ENCODE data around the gene GALNT9. TPM values are rescaled to one million over a fixed set of nuclear protein-coding genes. Genes with fewer than 3 reads are reported as not detected.
"Not testable (repeated sequence)": the region's sequence is repeated elsewhere in the genome, so short reads cannot be mapped to it uniquely, and the experiment has no call there.

GALNT9 gene
- total RNA-seq, result 1.5 TPM
- 0.91 TPM for polyA plus RNA-seq
- long read RNA-seq, donor 1, result 0 reads
- long read RNA-seq, donor 2, result 0 reads
- long read RNA-seq, donor 3, result 0 reads
- long read RNA-seq, donor 4, partial matches to known transcripts, result 0 of 1 reads
- long read RNA-seq, donor 4, other reads (novel, unspliced or antisense), result 0 of 1 reads
- long read RNA-seq, donor 5, partial matches to known transcripts, result 7 of 8 reads
- long read RNA-seq, donor 5, other reads (novel, unspliced or antisense), result 0 of 8 reads
- long read RNA-seq, donor 6, result 0 reads
- long read RNA-seq, donor 7, result 0 reads
- long read RNA-seq, donor 8, result 0 reads
- long read RNA-seq, donor 9, partial matches to known transcripts, result 0 of 1 reads
- long read RNA-seq, donor 9, other reads (novel, unspliced or antisense), result 0 of 1 reads
- long read RNA-seq, donor 10, result 0 reads

DNA sequence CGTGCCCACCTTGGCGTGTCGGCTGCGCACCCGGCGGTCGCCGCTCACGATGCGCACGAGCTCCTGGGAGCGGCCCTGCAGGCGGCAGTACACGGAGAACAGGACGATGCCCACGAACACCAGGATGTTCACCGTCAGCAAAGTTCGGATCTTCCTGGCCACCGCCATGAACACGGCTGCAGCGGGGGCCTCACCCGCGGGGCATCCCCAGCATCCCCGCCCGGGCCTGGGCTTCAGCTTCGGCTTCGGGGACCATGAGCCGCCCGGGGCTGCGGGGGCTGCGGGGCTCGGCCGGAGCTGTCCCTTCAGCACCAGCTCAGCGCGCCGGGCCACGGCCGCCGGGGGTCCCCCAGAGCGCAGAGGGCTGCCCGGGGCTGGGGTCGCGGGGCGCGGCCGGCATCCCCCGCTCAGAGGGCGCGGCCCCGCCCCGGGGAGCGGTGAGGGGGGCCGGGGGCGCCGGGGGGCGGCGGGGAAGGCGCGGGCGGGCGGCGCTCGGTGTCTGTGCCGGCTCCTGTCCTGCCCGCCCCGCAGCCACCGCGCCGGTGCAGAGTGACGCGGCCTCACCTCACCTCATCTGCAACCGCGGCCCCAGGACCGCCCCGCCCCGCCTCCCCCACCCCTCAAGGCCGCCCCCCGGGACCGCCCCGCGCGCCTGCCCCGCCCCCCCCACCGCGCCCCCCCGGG, at the start of gene GALNT9:
GALNT9 (minus strand) TSS at position 554 of the 684 bp plus-strand sequence; CDS start at position 168, 386 bp downstream.
- peaks cover 4 to 10% of the 10 kb centered on the region in 2 donors for H3K4me1 ChIP-seq (ENCODE audit: control insufficient read depth in 2 of 2, insufficient read depth in 2 of 2, low read length in 2 of 2)
- no peak within 1 kb of the TSS for H3K27ac ChIP-seq (ENCODE audit: low read depth in 1 of 2, low read length in 1 of 2)
- no peak within 1 kb of the TSS for H3K4me3 ChIP-seq (ENCODE audit: low read length in 2 of 2)
- 9% methylated on average over 83 of the region's 86 CpGs for WGBS
- peaks cover 3 to 19% of the 10 kb centered on the region in 2 donors for H3K9me3 ChIP-seq (ENCODE audit: control insufficient read depth in 2 of 2, insufficient read depth in 1 of 2, low read length in 1 of 2)
- DNase-seq (ENCODE audit: low read depth in 6 of 9, low spot score in 9 of 9), result no peak
- no peaks in the 10 kb centered on the region for H3K36me3 ChIP-seq (ENCODE audit: control insufficient read depth in 2 of 2, insufficient read depth in 2 of 2, low read length in 1 of 2)
- peaks cover 39 to 79% of the 10 kb centered on the region in 2 donors for H3K27me3 ChIP-seq (ENCODE audit: control insufficient read depth in 2 of 2, insufficient read depth in 1 of 2, low read length in 1 of 2)

DNA sequence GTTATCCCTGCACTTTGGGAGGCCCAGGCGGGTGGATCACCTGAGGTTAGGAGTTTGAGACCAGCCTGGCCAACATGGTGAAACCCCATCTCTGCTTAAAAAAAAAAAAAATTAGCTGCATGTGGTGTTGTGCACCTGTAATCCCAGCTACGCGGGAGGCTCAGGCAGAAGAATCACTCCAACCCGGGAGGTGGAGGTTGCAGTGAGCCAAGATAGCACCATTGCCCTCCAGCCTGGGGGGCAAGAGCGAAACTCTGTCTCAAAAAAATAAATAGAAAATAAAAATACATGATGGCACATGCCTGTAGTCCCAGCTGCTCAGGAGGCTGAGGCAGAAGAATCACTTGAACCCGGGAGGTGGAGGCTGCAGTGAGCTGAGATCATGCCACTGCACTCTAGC, 49.7 kb upstream of the GALNT9 start:
- H3K27me3 ChIP-seq (ENCODE audit: control insufficient read depth in 2 of 2, insufficient read depth in 1 of 2, low read length in 1 of 2), result peaks cover 0 to 42% of the 10 kb centered on the region in 2 donors
- not testable (repeated sequence) for H3K4me1 ChIP-seq (ENCODE audit: control insufficient read depth in 2 of 2, insufficient read depth in 2 of 2, low read length in 2 of 2); H3K9me3 ChIP-seq (ENCODE audit: control insufficient read depth in 2 of 2, insufficient read depth in 1 of 2, low read length in 1 of 2); H3K36me3 ChIP-seq (ENCODE audit: control insufficient read depth in 2 of 2, insufficient read depth in 2 of 2, low read length in 1 of 2); H3K4me3 ChIP-seq (ENCODE audit: low read length in 2 of 2); DNase-seq (ENCODE audit: low read depth in 6 of 9, low spot score in 9 of 9); H3K27ac ChIP-seq (ENCODE audit: low read depth in 1 of 2, low read length in 1 of 2)
- WGBS, result 92% methylated on average over 6 of the region's 6 CpGs

DNA sequence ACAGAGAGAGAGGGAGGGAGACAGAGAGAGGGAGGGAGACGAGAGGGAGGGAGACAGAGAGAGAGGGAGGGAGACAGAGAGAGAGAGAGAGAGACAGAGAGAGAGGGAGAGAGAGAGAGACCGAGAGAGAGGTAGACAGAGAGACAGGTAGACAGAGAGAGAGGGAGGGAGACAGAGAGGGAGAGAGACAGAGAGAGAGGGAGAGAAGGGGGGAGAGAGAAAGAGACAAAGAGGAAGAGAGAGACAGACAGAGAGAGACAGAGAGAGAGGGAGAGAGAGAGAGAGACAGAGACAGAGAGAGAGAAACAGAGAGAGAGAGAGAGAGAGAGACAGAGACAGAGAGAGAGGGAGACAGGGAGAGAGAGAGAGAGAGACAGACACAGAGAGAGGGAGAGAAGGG, 47.8 kb upstream of the GALNT9 start:
- no peaks in the 10 kb centered on the region for H3K36me3 ChIP-seq (ENCODE audit: control insufficient read depth in 2 of 2, insufficient read depth in 2 of 2, low read length in 1 of 2)
- no peaks in the 10 kb centered on the region for H3K4me1 ChIP-seq (ENCODE audit: control insufficient read depth in 2 of 2, insufficient read depth in 2 of 2, low read length in 2 of 2)
- H3K9me3 ChIP-seq (ENCODE audit: control insufficient read depth in 2 of 2, insufficient read depth in 1 of 2, low read length in 1 of 2), result peaks cover 0 to under 1% of the 10 kb centered on the region in 2 donors
- H3K27ac ChIP-seq (ENCODE audit: low read depth in 1 of 2, low read length in 1 of 2), result no peak overlapping the region
- DNase-seq (ENCODE audit: low read depth in 6 of 9, low spot score in 9 of 9), result no peak
- H3K27me3 ChIP-seq (ENCODE audit: control insufficient read depth in 2 of 2, insufficient read depth in 1 of 2, low read length in 1 of 2), result peaks cover 3 to 53% of the 10 kb centered on the region in 2 donors
- 54% methylated on average over 2 of the region's 2 CpGs for WGBS
- H3K4me3 ChIP-seq (ENCODE audit: low read length in 2 of 2), result no peak overlapping the region

DNA sequence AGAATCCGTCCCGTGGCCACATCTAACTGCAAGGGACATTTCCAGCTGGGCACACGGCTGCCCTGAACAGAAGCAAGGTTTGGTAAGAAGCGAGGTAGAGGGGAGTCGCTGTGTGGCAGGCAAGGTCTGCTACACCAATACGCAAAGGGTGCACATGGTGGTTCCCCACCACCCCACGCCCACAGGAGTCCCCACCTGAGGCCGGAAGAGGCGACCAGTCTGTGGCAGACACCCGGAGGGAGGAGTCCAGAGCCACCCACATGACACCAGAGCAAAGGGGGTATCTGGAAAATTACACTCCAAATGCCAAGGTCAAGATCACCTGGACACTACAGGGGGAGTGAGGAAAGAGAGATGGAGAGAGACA, 47.1 kb upstream of the GALNT9 start:
- no peaks in the 10 kb centered on the region for H3K36me3 ChIP-seq (ENCODE audit: control insufficient read depth in 2 of 2, insufficient read depth in 2 of 2, low read length in 1 of 2)
- no peaks in the 10 kb centered on the region for H3K4me1 ChIP-seq (ENCODE audit: control insufficient read depth in 2 of 2, insufficient read depth in 2 of 2, low read length in 2 of 2)
- peaks cover 0 to 1% of the 10 kb centered on the region in 2 donors for H3K9me3 ChIP-seq (ENCODE audit: control insufficient read depth in 2 of 2, insufficient read depth in 1 of 2, low read length in 1 of 2)
- no peak overlapping the region for H3K4me3 ChIP-seq (ENCODE audit: low read length in 2 of 2)
- DNase-seq (ENCODE audit: low read depth in 6 of 9, low spot score in 9 of 9), result no peak
- peaks cover 3 to 55% of the 10 kb centered on the region in 2 donors for H3K27me3 ChIP-seq (ENCODE audit: control insufficient read depth in 2 of 2, insufficient read depth in 1 of 2, low read length in 1 of 2)
- no peak overlapping the region for H3K27ac ChIP-seq (ENCODE audit: low read depth in 1 of 2, low read length in 1 of 2)
- 69% methylated on average over 10 of the region's 10 CpGs for WGBS

DNA sequence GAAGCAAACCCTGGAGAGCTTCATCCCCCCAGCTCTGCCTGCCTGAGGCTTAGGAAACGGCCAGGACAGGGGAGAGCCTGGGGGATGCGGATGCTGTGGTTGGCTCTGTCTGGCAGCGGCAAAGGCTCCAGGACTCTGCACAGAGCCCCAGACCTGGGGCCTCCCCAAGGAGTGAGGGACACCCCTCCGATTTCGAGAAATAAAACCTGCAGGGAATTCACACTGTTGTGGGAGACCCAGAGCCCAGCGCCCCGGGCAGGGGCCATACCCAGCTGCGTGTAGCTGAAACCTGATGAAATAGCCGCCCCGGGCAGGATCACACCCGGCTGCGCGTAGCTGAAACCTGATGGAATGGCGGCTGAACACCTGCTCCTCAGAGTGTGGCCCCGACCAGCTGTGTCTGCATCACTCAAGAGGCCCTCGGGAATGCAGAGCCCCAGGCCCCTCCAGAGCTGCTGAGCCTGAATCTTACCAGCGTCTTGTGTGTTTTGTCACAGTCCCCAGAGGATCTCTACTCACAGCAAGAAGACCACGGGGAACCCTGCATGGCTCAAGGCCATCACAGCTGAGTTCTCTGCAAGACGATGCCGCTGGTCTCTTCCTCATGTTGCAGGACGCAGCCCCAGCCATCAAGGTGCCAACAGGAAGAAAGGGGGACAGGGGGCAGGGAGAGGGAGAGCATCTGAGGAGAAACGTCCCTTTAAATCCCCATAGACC, 46.5 kb upstream of the GALNT9 start:
- Histone ChIP-seq H3K4me1 (ENCODE audit: control insufficient read depth in 2 of 2, insufficient read depth in 2 of 2, low read length in 2 of 2) (no peaks in the 10 kb centered on the region), H3K27me3 (ENCODE audit: control insufficient read depth in 2 of 2, insufficient read depth in 1 of 2, low read length in 1 of 2) (peaks cover 3 to 55% of the 10 kb centered on the region in 2 donors), H3K27ac (ENCODE audit: low read depth in 1 of 2, low read length in 1 of 2) (no peak overlapping the region), H3K9me3 (ENCODE audit: control insufficient read depth in 2 of 2, insufficient read depth in 1 of 2, low read length in 1 of 2) (peaks cover 0 to 1% of the 10 kb centered on the region in 2 donors), H3K4me3 (ENCODE audit: low read length in 2 of 2) (no peak overlapping the region), H3K36me3 (ENCODE audit: control insufficient read depth in 2 of 2, insufficient read depth in 2 of 2, low read length in 1 of 2) (no peaks in the 10 kb centered on the region)
- 67% methylated on average over 22 of the region's 22 CpGs for WGBS
- DNase-seq (ENCODE audit: low read depth in 6 of 9, low spot score in 9 of 9), result no peak

DNA sequence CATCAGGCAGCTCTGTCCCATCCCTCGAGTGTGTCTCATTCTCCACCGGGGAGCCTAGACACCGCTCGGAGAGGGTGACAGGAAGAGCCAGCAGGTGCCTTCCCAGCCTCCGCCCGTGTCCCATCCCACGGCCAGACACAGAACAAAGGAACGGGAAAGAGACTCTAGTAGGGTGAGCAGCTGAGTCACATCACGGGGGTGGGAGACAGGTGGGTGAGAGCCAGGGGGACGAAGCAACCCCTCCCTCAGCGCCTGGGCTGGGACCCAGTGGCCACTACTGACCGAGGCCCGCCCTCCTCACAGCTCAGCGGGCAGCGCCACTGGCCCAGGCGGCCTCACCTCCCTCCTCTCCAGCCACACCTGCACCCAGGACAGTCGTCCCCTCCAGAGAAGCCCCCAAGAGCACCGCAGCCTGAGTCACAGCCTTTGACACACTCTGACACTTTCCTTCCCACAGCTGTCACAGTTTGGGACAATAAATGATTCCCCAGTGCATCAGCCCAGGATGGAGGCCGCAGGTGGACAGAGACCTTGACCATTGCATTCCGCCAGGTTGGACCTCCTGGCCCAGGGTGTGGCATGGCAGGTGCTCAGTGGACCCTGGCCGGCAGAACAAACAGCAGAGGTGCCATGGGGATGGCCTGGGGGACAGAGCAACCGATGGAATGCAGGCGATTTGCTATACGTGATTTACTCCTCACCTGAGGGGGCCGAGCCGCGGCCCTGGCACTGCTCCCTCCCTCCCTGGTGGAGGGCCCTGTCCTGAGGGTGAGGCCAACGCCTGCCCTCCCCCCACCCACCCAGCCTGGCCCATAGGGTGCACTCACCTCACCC, 45.4 kb upstream of the GALNT9 start:
- Histone ChIP-seq H3K36me3 (ENCODE audit: control insufficient read depth in 2 of 2, insufficient read depth in 2 of 2, low read length in 1 of 2) (no peaks in the 10 kb centered on the region), H3K4me1 (ENCODE audit: control insufficient read depth in 2 of 2, insufficient read depth in 2 of 2, low read length in 2 of 2) (no peaks in the 10 kb centered on the region), H3K27ac (ENCODE audit: low read depth in 1 of 2, low read length in 1 of 2) (no peak overlapping the region), H3K27me3 (ENCODE audit: control insufficient read depth in 2 of 2, insufficient read depth in 1 of 2, low read length in 1 of 2) (peaks cover 3 to 47% of the 10 kb centered on the region in 2 donors), H3K4me3 (ENCODE audit: low read length in 2 of 2) (no peak overlapping the region), H3K9me3 (ENCODE audit: control insufficient read depth in 2 of 2, insufficient read depth in 1 of 2, low read length in 1 of 2) (peaks cover 0 to 1% of the 10 kb centered on the region in 2 donors)
- no peak for DNase-seq (ENCODE audit: low read depth in 6 of 9, low spot score in 9 of 9)
- 83% methylated on average over 28 of the region's 28 CpGs for WGBS

DNA sequence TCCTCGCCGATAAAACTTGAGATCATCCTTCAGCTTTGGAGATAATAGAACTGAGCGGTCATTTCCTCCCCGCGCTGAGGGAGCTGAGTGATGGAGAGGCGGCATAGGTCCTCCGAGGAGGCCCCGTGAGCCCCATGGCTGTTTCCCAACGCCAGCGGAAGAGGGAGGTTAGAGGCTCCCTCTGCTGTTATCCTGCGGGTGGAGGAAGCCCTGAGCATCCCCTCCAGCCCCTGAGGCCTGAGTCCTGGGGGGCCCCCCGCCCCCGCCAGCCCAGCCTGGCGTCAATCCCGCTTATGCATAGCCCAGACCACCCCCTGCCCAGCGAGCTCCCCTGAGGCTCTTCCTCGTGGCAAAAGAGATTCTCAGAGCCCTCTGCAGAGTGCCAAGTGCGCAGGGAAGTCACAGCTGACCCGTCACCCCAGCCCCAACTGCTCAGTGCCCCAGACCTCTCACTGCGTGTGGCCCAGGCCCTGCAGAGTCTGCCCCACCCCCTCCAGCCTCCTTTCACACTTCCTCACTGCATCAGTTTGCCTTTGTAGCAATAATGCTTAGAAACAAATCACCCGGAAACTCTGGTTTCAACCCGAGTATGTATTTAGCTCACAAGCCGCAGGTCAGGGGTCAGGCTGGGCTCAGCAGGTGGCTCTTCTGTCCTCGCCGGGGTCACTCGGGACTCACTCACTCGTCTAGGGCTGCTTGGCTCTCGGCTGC, 44.7 kb upstream of the GALNT9 start:
- H3K4me1 ChIP-seq (ENCODE audit: control insufficient read depth in 2 of 2, insufficient read depth in 2 of 2, low read length in 2 of 2), result no peaks in the 10 kb centered on the region
- no peak overlapping the region for H3K27ac ChIP-seq (ENCODE audit: low read depth in 1 of 2, low read length in 1 of 2)
- H3K9me3 ChIP-seq (ENCODE audit: control insufficient read depth in 2 of 2, insufficient read depth in 1 of 2, low read length in 1 of 2), result peaks cover 0 to 1% of the 10 kb centered on the region in 2 donors
- H3K27me3 ChIP-seq (ENCODE audit: control insufficient read depth in 2 of 2, insufficient read depth in 1 of 2, low read length in 1 of 2), result peaks cover 3 to 43% of the 10 kb centered on the region in 2 donors
- 35% methylated on average over 28 of the region's 28 CpGs for WGBS
- no peaks in the 10 kb centered on the region for H3K36me3 ChIP-seq (ENCODE audit: control insufficient read depth in 2 of 2, insufficient read depth in 2 of 2, low read length in 1 of 2)
- H3K4me3 ChIP-seq (ENCODE audit: low read length in 2 of 2), result no peak overlapping the region
- DNase-seq (ENCODE audit: low read depth in 6 of 9, low spot score in 9 of 9), result no peak

DNA sequence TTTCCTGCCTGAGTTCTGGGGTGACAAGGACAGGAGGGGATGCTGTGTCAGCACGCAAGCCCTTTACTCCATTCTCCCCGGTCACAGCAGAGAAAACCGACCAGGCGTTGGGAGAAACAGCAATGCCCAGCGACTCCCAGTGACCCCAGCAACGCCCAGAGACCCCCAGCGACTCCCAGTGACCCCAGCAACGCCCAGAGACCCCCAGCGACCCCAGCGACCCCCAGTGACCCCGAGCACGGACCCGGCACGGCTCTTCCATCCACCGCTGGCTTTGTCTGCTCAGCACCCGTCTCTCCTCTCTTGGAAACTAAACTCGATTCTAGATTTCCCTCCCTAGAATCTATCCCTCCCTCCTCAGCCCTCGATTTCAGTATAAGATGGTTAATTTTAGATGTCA, 38.5 kb upstream of the GALNT9 start:
- no peaks in the 10 kb centered on the region for H3K36me3 ChIP-seq (ENCODE audit: control insufficient read depth in 2 of 2, insufficient read depth in 2 of 2, low read length in 1 of 2)
- no peak overlapping the region for H3K27ac ChIP-seq (ENCODE audit: low read depth in 1 of 2, low read length in 1 of 2)
- peaks cover 1 to 18% of the 10 kb centered on the region in 2 donors for H3K9me3 ChIP-seq (ENCODE audit: control insufficient read depth in 2 of 2, insufficient read depth in 1 of 2, low read length in 1 of 2)
- DNase-seq (ENCODE audit: low read depth in 6 of 9, low spot score in 9 of 9), result no peak
- 85% methylated on average over 18 of the region's 18 CpGs for WGBS
- H3K27me3 ChIP-seq (ENCODE audit: control insufficient read depth in 2 of 2, insufficient read depth in 1 of 2, low read length in 1 of 2), result peaks cover 0 to 4% of the 10 kb centered on the region in 2 donors
- H3K4me1 ChIP-seq (ENCODE audit: control insufficient read depth in 2 of 2, insufficient read depth in 2 of 2, low read length in 2 of 2), result peaks cover 0 to 3% of the 10 kb centered on the region in 2 donors
- H3K4me3 ChIP-seq (ENCODE audit: low read length in 2 of 2), result no peak overlapping the region
